NT2/D1 (cell line): ENCODE data around the gene SLC6A7.

Experiments used
- DNase-seq: peaks from one replicate; pipeline ENCODE4 v3.0.0-alpha.2; 2011; ENCODE audit warnings: low read depth, low spot score
- H3K27me3 ChIP-seq: 2 replicates; pipeline ENCODE4 v1.6.0; 2011; ENCODE audit warnings: mild to moderate bottlenecking; ENCODE audit not compliant: insufficient read length, insufficient read depth
- H3K36me3 ChIP-seq: 2 replicates; pipeline ENCODE4 v1.6.1; 2011; ENCODE audit warnings: mild to moderate bottlenecking, low read length, mixed read lengths; ENCODE audit not compliant: insufficient read depth, insufficient read length
- H3K4me1 ChIP-seq: 2 replicates; pipeline ENCODE4 v1.5.1; 2011; ENCODE audit not compliant: insufficient read depth, insufficient read length
- H3K4me3 ChIP-seq: 2 replicates; pipeline ENCODE4 v1.5.1; 2011; ENCODE audit warnings: low read depth; ENCODE audit not compliant: insufficient read length
- H3K9ac ChIP-seq: 2 replicates; pipeline ENCODE4 v1.6.0; 2011; ENCODE audit warnings: low read depth; ENCODE audit not compliant: insufficient read length
- H3K9me3 ChIP-seq: 2 replicates; pipeline ENCODE4 v1.5.1; 2011; ENCODE audit warnings: mild to moderate bottlenecking, low read length; ENCODE audit not compliant: insufficient read depth
- SUZ12 ChIP-seq: IDR thresholded peaks from 2 replicates; pipeline ENCODE4 v1.6.1; 2011; ENCODE audit not compliant: insufficient read length, insufficient read depth; ENCODE audit errors: extremely low read depth
- YY1 ChIP-seq: IDR thresholded peaks from 2 replicates; pipeline ENCODE4 v1.6.1; 2011; ENCODE audit not compliant: insufficient read length, insufficient read depth
- ZNF274 ChIP-seq: IDR thresholded peaks from 2 replicates; pipeline ENCODE4 v1.6.1; 2011; ENCODE audit warnings: mild to moderate bottlenecking, low read depth, low read length

Gene SLC6A7

GRCh38 chr5:150181766-150182545, 7.9 kb upstream of the SLC6A7 start:
- no peak overlapping the region for H3K9ac ChIP-seq
- H3K4me1 ChIP-seq: peaks cover 10% of the 10 kb centered on the region
- TF ChIP-seq SUZ12: no peak
- no peak for TF ChIP-seq ZNF274
- no peak for TF ChIP-seq YY1
- no peaks in the 10 kb centered on the region for H3K9me3 ChIP-seq
- DNase-seq: no peak
- peaks cover 46% of the 10 kb centered on the region for H3K27me3 ChIP-seq
- H3K4me3 ChIP-seq: no peak overlapping the region
- no peaks in the 10 kb centered on the region for H3K36me3 ChIP-seq

- TF ChIP-seq ZNF274 (no peak), YY1 (no peak), SUZ12 (no peak)
- DNase-seq: no peak
- Histone ChIP-seq H3K9ac (no peak overlapping the region), H3K4me1 (peaks cover 10% of the 10 kb centered on the region), H3K27me3 (peaks cover 55% of the 10 kb centered on the region), H3K9me3 (no peaks in the 10 kb centered on the region), H3K36me3 (no peaks in the 10 kb centered on the region), H3K4me3 (no peak overlapping the region)
Measured at GRCh38 chr5:150182774-150183173, 7.1 kb upstream of the SLC6A7 start.

- Histone ChIP-seq H3K4me3 (no peak overlapping the region), H3K4me1 (peaks cover 10% of the 10 kb centered on the region), H3K9me3 (no peaks in the 10 kb centered on the region), H3K9ac (no peak overlapping the region), H3K27me3 (peaks cover 61% of the 10 kb centered on the region), H3K36me3 (no peaks in the 10 kb centered on the region)
- TF ChIP-seq YY1: no peak
- TF ChIP-seq ZNF274: no peak
- TF ChIP-seq SUZ12: no peak
- DNase-seq: no peak
Measured at GRCh38 chr5:150183436-150183835, 6.4 kb upstream of the SLC6A7 start.

- no peaks in the 10 kb centered on the region for H3K36me3 ChIP-seq
- peaks cover 10% of the 10 kb centered on the region for H3K4me1 ChIP-seq
- no peak for DNase-seq
- H3K27me3 ChIP-seq: peaks cover 62% of the 10 kb centered on the region
- TF ChIP-seq YY1: no peak
- no peak for TF ChIP-seq ZNF274
- H3K4me3 ChIP-seq: no peak overlapping the region
- no peak overlapping the region for H3K9ac ChIP-seq
- no peaks in the 10 kb centered on the region for H3K9me3 ChIP-seq
Measured at GRCh38 chr5:150184006-150184405, 5.9 kb upstream of the SLC6A7 start.

GRCh38 chr5:150184990-150185912, 4.6 kb upstream of the SLC6A7 start:
- H3K36me3 ChIP-seq: no peaks in the 10 kb centered on the region
- no peak for DNase-seq
- no peak overlapping the region for H3K9ac ChIP-seq
- H3K27me3 ChIP-seq: peaks cover 74% of the 10 kb centered on the region
- H3K9me3 ChIP-seq: no peaks in the 10 kb centered on the region
- no peak for TF ChIP-seq ZNF274
- TF ChIP-seq YY1: no peak
- no peak for TF ChIP-seq SUZ12
- peaks cover 12% of the 10 kb centered on the region for H3K4me1 ChIP-seq
- H3K4me3 ChIP-seq: no peak overlapping the region

DNA sequence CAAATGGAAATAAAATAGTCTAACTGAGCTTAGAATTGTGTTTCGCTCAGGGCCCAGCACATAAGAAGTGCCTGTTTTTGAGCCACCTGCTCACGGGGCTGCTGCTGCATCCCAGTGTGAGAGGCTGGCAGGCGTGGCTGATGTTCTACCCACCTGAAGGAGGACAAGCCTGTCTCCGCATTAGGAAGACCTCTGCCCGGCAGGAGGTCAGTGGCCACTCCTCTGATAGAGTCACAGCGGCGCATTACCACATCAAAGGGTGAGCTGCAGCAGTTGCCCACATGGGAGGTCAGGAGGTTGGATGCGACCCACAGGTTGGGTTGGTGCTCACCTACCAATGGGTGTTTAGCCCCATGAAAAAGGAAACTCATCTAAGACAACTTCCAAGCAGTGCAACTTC, 3.7 kb upstream of the SLC6A7 start:
- H3K9me3 ChIP-seq: no peaks in the 10 kb centered on the region
- no peaks in the 10 kb centered on the region for H3K36me3 ChIP-seq
- TF ChIP-seq YY1 (no peak), ZNF274 (no peak), SUZ12 (no peak)
- no peak overlapping the region for H3K4me3 ChIP-seq
- no peak for DNase-seq
- peaks cover 12% of the 10 kb centered on the region for H3K4me1 ChIP-seq
- H3K27me3 ChIP-seq: peaks cover 83% of the 10 kb centered on the region
- H3K9ac ChIP-seq: no peak overlapping the region

DNA sequence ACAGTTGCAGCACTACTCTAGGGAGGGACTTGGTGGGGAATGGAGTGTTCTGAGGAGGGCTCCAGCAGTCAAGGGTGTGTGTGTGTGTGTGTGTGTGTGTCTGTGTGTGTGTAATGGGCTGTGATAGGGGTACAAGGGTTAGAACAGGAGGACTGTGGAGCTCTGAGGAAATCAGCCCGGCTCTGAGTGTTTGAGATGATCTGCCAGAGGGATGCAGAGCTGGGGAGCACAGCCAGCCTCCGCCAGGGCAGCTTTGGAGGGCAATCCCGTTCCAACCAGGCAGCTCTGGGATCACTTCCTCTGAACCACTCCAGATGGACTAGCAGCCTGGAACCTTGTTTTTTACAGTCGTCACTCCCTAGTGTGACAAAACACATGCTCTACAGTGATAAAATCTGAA, 3.0 kb upstream of the SLC6A7 start:
- Histone ChIP-seq H3K9me3 (no peaks in the 10 kb centered on the region), H3K4me3 (no peak overlapping the region), H3K4me1 (peaks cover 12% of the 10 kb centered on the region), H3K36me3 (no peaks in the 10 kb centered on the region), H3K27me3 (peaks cover 86% of the 10 kb centered on the region), H3K9ac (no peak overlapping the region)
- no peak for DNase-seq
- TF ChIP-seq YY1 (no peak), ZNF274 (no peak), SUZ12 (no peak)
